HG03442 (cell line): ENCODE data around the gene MIA2.

ENCODE experiments used
- ATAC-seq: cut with Tn5 transposase; IDR thresholded peaks from one replicate; pipeline ENCODE4 v1.9.1; 2021; ENCODE audit warnings: mild to moderate bottlenecking, moderate library complexity; ENCODE audit not compliant: unreplicated experiment

The MIA2 gene

DNA sequence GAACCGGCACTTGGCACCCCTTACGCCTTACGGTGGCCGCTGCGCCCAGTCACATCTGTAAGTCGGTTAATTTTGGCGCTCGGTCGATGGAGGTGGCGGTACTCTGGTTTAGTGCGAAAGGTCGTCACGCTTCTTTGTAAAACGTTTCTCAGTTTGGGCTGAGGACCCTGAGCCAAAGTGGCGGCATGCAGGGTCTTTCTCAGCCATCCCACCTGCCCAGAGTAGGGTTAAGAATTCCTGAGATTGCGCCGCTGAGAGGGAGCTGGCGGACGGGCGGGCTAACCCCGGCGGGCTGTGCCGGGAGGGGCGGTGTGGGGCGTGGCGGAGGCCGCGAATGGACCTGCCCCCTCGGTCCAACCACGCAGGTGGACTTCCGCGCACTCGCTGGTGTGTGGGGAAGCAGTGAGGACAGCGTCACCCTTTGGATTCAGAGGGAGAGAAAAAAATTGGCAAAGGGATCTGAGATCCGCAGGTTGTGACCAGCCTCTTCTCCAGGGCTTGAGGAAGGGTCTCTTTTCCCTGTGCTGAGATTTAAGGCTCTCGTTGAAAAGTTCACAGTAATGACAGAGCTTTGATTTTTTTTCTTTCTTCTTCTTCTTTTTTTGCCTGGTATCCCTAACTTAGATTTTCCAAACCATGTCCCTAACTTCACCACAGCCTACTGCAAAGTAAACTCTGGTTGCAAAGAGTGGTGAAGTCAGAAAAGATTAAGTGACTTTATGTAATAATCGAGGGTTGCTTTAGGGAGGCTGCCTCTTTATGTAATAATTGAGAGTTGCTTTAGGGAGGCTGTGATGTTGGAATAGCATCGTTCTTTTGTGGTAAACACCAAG, 199.1 kb downstream of the MIA2 start:
- ATAC-seq = peak; percentile 63

DNA sequence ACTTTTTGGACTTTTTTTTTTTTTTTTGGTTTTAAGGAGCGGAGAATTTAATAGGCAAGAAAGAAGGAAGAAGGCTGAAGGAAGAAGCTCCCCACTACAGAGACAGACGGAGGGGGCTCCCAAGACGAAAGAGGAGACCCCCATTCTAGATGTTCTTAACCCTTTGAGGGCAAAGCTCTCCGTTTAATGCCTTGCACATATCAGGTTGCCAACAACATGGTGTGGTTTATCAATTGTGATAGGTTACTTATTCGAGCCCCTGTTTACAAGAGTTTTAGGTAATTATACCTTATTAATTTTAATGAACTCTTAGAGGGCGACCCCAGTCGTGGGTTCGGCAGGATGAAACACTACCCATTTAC, 199.7 kb downstream of the MIA2 start:
- no peak for ATAC-seq

DNA sequence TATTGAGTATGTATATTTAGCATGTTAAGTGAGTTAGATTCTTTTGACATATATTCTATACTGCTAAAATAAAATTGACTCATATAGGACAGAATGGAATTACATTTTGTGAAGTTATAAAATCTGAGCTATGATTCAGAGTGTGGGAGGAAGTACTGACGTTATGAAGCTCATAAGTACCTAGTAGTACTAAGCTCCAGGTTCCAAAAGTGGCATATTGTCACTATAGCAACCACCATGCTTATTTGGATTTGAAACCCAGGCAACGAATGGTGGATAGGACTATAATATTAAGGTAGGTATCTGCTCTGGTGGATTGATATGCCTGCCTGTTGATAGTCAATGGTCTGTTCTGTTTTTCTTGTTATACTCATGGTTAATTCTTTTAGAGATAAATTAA, 200.7 kb downstream of the MIA2 start:
- ATAC-seq = no peak

DNA sequence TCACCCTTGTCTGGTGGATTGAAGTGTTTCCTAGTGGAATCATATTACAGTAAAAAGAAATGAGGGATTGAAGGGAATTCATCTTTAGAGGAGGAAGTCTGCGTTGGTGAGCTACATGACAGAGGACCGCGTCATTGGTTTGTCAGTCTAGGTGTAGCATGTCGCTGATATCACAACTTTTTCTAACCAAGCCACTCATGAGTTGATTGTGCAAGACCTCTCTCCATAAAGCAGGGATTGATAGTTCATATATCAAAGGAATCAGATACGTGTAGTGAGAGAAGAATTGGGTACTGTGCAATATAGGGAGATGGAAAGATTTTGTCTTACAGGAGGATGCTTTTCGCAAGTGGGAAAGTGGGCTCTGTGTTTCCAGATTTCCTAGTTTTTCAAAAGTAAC, 201.5 kb downstream of the MIA2 start:
- ATAC-seq = no peak
